Measurements from ENCODE around the gene EPHA1. TPM values are rescaled to one million over a fixed set of nuclear protein-coding genes. Genes with fewer than 3 reads are reported as not detected.

Gene EPHA1
- total and polyA plus RNA-seq, 2 experiments from 2014 or later: 60.7 to 154 TPM

GRCh38 chr7:143455491-143455890 is 46.8 kb upstream of the EPHA1 start:
- Histone ChIP-seq H2AFZ (no peak overlapping the region), H3F3A (replicated peaks; ENCODE audit: low read depth) (no peaks in the 10 kb centered on the region), H3K36me3 (ENCODE audit: insufficient read depth) (no peaks in the 10 kb centered on the region), H3K79me2 (replicated peaks; ENCODE audit: insufficient read depth) (no peaks in the 10 kb centered on the region), H3K9me2 (ENCODE audit: insufficient read depth) (no peaks in the 10 kb centered on the region; the same call in 1 of the 2 replicates), H3K4me1 (ENCODE audit: insufficient read depth) (no peaks in the 10 kb centered on the region; the same call in 1 of the 2 replicates), H3K4me3 (no peak overlapping the region), H3K27ac (ENCODE audit: low read depth) (no peak overlapping the region), H4K20me1 (replicated peaks; ENCODE audit: insufficient read depth) (no peaks in the 10 kb centered on the region), H3K4me2 (no peak overlapping the region), H3K27me3 (ENCODE audit: insufficient read depth) (no peaks in the 10 kb centered on the region)
- H3K4me3 Mint-ChIP-seq: no peak overlapping the region
- H3K27me3 Mint-ChIP-seq (ENCODE audit: insufficient read depth, low read depth, poor library complexity): peaks cover 4% of the 10 kb centered on the region
- no peak for DNase-seq (ENCODE audit: low spot score)
- peaks cover under 1% of the 10 kb centered on the region; the same call in 1 of the 3 replicates for H3K36me3 Mint-ChIP-seq (ENCODE audit: low read depth)
- no peaks in the 10 kb centered on the region for H3K9me3 Mint-ChIP-seq
- no peak for TF ChIP-seq NANOG (IDR thresholded peaks at IDR 0.05; ENCODE audit: borderline replicate concordance)
- TF ChIP-seq ZNF462 (CRISPR knock-in tag; IDR thresholded peaks at IDR 0.05): no peak
- no peak for TF ChIP-seq ZNF114 (CRISPR knock-in tag; IDR thresholded peaks at IDR 0.05)
- TF ChIP-seq ETS1 (IDR thresholded peaks at IDR 0.05): no peak
- H3K4me1 Mint-ChIP-seq: peaks cover 5% of the 10 kb centered on the region; the same call in 2 of the 3 replicates
- H3K27ac Mint-ChIP-seq: no peak overlapping the region
- no peak for ATAC-seq

- H4K20me1 ChIP-seq (replicated peaks; ENCODE audit: insufficient read depth): no peaks in the 10 kb centered on the region
- TF ChIP-seq CREB1 (CRISPR knock-in tag; IDR thresholded peaks at IDR 0.05; ENCODE audit: low read depth): no peak
- TF ChIP-seq CTCF (conservative IDR thresholded peaks at IDR 0.05; ENCODE audit: low read depth in 2 of 2): no peak
- no peak for TF ChIP-seq POLR2AphosphoS5 (IDR thresholded peaks at IDR 0.05; ENCODE audit: low read depth)
- no peak overlapping the region for H2AFZ ChIP-seq
- no peaks in the 10 kb centered on the region; the same call in 1 of the 2 replicates for H3K9me2 ChIP-seq (ENCODE audit: insufficient read depth)
- Mint-ChIP-seq H3K4me3 (no peak overlapping the region), H3K4me1 (peaks cover 5% of the 10 kb centered on the region; the same call in 2 of the 3 replicates), H3K27me3 (ENCODE audit: insufficient read depth, low read depth, poor library complexity) (peaks cover 4% of the 10 kb centered on the region), H3K36me3 (ENCODE audit: low read depth) (no peaks in the 10 kb centered on the region), H3K9me3 (no peaks in the 10 kb centered on the region), H3K27ac (no peak overlapping the region)
- H3K79me2 ChIP-seq (replicated peaks; ENCODE audit: insufficient read depth): no peaks in the 10 kb centered on the region
- H3K36me3 ChIP-seq (ENCODE audit: insufficient read depth): no peaks in the 10 kb centered on the region
- no peaks in the 10 kb centered on the region; the same call in 1 of the 2 replicates for H3K4me1 ChIP-seq (ENCODE audit: insufficient read depth)
- H3K27ac ChIP-seq (ENCODE audit: low read depth): no peak overlapping the region
- no peak overlapping the region for H3K4me3 ChIP-seq
- no peak overlapping the region for H3K4me2 ChIP-seq
- no peaks in the 10 kb centered on the region for H3K27me3 ChIP-seq (ENCODE audit: insufficient read depth)
- no peak for DNase-seq (ENCODE audit: low spot score)
- H3F3A ChIP-seq (replicated peaks; ENCODE audit: low read depth): no peaks in the 10 kb centered on the region
- no peak for ATAC-seq
Observed at GRCh38 chr7:143454091-143454680, 45.5 kb upstream of the EPHA1 start.

Data from GM23338 (cell line).